ENCODE measurements around the gene TMIGD3.
"Not testable (repeated sequence)": the region's sequence is repeated elsewhere in the genome, so short reads cannot be mapped to it uniquely, and the experiment has no call there.

The TMIGD3 gene

DNA sequence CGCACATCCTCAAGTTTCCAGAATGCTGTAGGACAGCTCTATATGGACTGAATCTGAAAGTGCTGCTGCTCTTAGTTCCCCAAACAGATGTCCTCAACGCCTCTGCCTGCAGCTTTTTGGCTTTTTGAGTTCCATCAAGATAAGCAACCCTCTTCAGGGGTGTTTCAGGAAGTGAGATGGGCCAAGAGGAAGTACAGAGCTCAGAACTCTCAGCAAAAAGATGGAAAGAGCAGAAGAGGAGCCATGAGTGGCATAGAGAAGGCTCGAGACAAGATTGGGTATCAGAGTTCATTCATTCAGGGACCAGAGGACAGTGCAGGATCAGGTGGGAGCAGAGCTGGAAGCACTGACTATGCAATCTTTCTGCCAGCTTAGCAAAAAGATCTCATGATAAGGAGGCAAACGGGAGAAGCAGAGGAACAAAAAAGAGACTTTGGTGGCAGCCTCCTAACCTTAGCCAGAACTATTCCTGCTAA lies at the start of gene TMIGD3, which contains the start of gene ADORA3:
TMIGD3 (minus strand) TSS at position 49 of the 476 bp plus-strand sequence. CDS start 279 bp downstream, outside the sequence.
ADORA3 (minus strand) TSS at position 49 of the 476 bp plus-strand sequence. CDS start 279 bp downstream, outside the sequence.
- DNase-seq: no peak

DNA sequence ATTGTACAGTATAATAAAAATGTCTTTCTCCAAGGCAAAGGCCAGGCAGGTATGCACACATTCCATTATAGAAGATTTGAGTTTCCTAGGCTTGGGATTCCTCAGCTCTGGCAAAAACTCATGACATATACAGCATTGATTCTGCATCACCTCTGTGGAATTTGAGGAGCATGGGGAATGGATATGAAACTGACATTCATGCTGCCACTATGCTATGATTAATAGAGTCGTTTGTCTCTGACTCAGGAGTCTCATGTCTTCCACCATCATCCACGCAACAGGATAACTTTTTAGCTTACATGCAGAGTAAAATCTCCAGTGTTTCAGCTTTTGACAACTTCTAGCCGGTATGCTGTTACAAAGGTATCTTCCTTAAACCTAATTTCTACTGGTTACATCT lies 49.8 kb upstream of the TMIGD3 start:
- DNase-seq: no peak

DNA sequence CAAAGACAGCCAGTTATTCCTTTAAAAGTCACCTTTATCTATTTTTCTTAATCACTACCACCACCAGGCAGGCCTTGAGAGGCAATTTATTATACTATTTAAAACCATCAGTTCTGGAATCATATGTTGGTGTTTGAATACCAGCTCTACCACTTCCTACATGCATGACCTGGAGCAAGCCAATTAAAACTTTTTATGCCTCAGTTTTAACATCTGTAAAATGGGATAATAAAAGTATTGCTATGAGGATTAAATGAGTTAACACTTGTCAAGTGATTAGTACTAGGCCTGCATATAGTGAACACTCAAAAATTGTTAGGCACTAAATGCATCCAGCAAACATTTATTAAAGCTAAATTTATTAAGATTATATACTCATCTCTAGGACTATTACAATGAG lies 49.2 kb upstream of the TMIGD3 start:
- DNase-seq: no peak

DNA sequence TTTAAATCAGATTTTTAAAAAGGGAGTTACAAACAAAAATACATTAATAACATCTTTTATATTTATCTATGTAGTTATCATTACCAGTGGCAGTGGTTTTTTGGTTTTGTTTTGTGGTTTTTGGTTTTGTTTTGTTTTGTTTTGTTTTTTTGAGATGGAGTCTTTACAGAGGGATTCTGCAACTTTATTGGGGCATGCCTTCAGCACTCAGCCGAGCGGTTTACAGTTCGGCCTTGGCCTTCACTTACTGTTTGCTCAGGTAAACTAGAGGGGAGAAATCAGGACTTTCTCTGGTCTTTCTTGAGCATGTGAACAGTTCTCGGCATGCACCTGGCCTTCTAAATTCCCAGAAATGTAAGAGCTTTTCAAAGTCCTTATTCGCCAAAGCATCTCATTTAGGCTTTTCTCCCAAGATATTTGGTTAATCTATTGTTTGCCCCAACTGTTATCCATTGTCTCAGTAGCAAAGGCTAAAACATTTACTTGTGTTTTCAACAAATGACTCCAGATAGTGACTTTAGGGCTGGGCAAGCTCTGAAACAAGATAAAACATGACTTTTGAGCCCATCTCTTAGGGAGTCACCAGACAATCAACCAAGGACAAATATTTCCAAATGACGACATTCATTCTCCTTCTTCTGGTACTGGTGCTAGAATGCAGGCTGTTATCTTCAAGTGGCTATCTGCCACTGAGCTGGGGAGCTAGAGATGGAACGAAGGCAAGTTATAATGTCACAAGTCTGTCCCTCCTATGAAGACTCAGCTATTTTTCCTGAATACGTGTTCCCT lies 48.4 kb upstream of the TMIGD3 start:
- no peak for DNase-seq

DNA sequence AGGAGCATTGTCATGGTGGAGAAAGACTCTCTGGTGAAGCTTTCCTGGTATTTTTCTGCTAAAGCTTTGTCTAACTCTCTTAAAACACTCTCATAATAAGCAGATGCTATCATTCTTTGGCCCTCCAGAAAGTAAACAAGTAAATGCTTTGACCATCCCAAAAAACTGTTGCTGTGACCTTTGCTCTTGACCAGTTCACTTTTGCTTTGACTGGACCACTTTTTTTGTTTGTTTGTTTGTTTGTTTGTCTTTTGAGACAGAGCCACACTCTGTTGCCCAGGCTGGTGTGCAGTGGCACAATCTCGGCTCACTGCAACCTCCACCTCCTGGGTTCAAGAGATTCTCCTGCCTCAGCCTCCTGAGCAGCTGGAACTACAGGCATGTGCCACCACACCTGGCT lies 44.4 kb upstream of the TMIGD3 start:
- not testable (repeated sequence) for DNase-seq

DNA sequence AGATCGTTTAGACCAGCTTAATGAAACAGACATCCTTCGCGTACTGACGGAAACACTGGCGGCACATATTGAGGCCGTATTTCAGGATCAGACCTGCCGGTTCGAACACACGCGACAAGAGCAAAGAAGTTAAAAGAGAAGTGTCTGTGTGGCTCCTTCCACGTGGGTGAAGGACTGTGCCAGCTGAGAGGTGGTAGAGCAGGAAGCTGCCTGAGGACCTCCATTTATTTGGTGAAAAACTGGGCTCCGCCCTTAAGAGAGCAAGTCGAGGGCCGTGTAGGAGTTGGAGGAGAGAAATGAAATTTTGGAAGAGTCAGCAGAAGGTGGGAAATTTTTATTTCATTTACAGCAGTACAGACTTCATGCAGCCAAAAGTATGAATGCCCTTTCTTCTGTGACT lies 38.8 kb upstream of the TMIGD3 start:
- DNase-seq: no peak

DNA sequence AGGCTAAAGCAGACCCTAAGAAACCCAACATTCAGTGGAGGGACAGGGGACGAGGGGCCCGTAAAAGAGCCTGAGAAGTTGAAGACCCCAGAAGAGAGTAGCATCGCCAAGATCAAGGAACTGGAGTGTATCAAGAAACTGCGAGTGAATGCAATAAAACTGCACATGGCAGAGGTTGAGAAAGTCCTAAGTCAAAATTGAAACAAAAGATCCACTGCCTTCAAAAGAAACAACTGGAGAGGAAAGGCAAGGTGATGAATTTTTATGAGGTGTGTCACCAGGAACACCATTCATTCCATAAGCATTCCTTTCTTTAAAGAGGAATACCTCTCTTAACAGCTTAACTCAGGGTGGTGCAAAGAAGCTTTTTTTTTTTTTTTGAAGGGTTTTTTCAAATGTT lies 38.3 kb upstream of the TMIGD3 start:
- no peak for DNase-seq

DNA sequence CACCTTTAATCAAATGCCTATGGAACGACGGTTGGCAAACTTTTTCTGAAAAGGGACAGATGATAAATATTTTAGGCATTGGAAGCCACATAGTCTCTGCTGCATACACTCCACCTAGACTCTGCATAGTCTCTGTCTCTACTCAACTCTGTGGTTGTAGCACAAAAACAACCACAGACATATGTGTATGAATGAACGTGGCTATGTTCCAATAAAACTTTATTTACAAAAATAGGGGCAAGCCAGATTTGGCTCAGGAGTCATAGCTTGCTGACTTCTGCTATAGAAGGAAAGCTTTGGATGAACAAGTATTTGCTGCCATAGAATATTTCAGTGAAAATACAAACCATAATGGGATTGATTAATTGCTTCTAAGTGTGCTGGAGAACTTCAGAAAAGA lies 37.5 kb upstream of the TMIGD3 start:
- DNase-seq: no peak

DNA sequence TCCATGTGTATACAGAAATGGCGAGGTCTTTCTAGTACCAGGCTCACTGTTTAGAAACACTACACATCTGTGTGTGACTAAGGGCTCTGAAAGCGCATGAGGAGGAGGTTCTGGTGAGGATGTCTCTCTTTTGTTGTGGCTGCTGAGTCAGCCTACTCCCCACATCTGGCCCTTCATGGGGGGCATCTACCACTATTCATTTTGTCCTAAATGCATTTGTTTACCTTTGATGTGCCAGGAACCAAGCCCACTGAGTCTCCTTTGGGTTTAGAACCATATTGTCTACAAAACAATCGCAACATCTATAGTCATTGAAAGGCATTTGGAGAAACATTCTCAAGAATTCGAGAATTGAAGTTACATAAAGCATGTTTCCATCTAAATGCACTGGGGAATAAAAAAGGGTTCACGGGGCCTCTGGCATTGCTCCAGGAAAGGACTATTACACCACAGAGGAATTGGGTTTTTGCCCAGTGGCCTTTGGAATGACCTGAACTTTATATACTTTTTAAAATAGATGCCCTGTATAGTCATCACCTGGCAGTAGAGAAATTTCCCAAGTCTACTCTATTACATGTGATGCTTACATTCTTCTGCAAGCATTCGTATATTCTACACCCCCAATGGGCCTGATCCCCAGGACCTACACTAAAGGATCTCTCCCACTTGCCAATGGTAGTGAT lies 35.1 kb upstream of the TMIGD3 start:
- DNase-seq: no peak

DNA sequence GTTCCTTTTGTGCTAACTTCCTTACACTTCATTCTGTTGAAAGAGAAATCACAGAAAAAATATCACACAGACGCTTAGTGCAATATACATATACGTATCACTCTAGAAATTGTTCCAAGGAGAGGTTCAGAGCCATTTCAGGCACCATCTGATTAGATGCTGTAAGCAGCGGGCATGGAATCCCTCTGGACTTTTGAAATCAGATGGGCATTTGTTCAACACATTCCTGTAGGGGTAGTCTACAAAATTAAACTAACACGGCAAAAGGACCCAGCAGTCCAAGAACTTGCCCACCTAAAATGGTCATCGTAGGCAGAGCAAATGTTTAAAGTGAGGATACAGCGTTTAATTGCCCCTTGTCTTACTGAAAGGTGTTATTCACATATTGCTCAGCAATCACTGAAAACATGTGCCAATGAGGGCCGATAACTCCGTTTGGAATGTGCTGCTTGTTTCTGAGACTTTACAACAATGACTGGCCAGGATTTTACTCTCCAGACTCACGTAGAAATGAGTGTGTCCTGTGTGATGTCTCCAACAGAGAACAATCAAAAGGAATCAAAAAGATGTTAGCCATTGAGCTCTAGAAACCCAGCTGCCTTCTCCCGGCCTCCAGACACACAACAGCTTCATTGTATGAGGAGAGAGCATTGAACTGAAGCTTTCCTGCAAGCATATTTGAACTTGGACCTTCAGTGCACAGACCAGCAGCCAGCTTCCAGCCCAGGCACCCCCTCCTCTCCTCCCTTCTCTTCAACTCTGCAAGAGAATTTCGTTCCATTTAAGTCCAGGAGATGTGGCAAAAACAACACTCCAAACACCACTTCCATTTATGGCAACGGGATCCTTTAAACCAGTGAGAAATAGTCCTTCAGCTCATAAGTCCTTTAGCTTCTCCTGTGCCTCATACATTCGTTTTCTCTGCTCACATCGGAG lies 32.1 kb upstream of the TMIGD3 start:
- DNase-seq: no peak

DNA sequence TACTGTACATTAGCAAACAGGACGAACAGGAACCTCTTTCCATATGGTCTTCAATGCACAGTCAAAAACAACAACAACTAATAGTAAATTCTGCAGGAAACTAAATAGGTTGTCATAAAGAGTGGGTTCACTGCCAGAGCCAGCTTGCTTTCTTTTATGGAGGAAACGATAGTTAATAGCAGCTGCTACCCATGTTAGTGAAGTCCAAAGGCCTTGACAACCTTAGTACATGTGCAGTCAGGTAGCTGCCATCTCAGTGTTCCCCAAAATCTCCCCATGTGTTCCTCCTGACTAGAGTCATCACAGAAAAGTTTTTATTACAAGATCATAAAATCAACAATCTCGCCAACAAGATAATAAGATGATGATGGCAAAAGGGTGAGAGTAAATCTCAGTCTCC lies 16.6 kb upstream of the TMIGD3 start:
- no peak for DNase-seq

DNA sequence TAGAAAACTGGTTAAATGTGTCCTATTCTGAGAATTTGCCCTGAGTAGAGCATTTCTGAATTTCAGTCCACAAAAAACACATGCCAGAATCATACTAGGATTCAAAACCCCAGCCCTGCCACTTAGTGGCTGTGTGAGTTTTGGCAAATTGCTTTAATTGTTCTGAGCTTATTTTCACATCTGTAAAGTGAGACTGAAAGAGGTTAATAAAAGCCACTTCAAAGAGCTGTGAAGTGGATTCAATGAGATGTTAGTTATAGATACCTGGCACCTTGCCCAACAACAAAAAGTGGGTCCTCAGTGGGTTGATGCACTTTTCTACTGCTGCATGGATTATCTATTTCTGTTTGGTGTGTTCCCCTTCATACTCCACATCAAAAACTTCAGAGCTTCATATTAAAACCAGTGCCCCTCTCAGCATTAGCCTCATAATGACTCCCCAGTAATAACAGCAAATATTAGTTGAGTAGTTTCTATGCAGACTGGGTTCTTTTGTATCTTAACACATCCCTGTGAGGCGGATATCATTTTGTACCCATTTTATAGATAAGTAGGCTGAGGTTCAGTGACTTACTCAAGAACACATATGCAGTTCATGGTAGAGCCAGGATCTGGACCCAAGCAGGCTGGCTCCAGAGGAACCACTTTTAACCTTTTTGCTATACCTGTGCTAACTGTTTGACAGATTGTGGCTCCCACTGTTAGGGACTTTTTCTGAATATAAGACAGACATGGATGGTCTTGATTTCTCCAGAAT lies 14.2 kb upstream of the TMIGD3 start:
- peak; percentile 71 for DNase-seq

DNA sequence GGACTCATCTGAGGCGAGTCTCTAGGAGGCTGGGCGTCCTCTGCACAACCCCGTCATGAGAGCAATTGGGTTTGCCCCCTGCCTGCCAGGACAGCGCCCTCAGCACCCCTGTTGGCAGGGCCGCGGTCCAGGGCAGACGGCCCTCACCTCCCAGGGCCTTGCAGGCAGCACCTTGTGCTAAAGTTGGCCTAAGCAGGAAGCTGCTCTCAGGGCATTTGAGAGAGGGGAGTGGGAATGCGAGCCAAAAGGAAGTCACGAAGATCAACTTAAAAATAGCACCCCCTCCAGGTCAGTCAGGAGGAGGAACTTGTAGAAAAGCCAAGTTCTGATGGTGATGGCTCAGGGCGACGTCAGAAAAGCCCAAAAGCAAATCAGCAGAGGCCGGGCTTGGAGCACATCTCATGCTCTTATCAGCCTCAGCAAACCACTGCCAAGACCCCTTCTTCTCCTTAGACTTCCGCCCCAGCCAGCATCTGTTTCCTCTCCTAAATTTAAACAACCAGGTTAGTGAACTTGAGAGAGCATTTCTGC lies 12.6 kb upstream of the TMIGD3 start:
- DNase-seq: no peak

DNA sequence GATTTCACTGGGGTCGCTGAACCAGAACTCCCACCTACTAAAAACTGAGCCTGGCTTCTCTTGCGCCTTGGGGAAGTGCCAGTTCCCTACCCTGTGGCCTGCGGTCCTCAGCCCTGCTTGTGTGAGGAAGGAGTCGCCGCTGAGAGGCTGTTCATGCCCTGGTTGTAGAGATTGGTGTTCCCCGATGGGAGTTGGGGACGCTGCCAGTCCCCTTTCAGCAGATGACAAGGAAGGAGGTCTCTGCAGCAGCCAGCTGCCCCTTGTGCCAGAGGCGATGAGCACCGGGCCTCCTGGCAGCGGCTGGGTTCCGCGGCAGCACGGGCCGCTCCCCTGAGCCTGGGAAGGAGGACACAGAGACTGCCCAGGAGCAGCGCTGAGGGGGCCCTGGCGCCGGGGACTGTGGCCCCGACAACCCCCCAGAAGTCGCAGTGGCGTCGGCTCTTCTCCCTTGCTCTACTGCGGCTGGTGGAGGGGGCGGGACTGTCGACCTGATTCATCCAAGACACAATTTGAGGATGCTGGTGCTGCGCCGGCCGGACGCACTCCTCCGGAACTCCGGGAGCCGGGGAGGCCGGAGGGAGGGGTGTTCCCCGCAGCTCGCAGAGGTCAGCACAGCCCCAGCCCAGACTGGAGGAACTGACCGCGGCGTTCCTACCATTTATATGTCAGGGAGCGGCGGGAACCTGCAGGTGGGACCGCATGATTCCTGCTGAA lies 12.0 kb upstream of the TMIGD3 start:
- DNase-seq: no peak

DNA sequence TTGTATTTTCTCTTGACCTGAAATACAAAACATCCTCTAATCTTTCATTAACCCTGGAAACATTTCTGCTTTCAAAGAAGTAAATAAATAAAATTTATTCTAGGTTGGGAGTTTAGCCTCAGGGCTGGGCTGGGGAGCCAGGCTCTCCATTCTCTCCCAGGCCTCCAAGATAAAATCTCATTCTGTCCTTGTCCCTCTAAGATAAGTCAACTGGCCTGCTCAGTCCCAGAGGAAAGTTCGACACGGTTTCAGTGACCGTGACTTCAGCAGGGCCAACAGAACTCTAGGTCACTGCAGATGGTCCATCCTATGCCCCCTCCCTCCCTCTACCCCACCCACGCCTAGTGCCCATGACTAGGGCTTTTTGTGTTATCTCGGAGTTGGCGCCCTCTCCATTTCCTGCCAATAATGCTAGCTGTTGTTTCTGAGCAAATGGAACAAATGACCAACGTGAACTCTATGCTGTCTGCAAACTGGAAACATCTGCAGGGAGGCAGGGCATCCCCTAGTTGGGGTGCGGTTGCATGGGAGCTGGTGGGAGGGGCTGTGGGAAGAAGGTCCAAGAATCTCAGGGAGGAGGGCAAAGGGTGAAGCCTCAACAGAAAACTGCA lies 10.1 kb upstream of the TMIGD3 start:
- no peak for DNase-seq

DNA sequence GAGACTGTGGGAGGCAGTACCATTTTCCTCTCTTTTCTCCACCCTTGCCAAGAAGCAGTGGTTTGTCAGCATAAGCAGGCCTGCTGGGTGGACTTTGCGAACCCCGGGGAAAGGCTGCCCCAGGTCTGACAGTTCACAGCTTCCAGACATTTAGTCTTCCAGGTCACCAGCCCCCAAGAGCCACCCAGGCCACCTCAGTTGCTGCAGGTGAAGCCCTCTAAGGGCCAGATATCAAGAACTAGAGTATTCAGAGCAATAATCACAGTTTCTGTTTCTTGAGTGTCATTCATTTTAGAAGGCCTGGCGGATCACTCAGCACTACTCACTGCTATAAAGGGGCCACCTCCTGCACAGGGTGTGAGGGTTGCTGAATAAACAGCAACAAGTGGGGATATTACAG lies 9.5 kb upstream of the TMIGD3 start:
- no peak for DNase-seq

DNA sequence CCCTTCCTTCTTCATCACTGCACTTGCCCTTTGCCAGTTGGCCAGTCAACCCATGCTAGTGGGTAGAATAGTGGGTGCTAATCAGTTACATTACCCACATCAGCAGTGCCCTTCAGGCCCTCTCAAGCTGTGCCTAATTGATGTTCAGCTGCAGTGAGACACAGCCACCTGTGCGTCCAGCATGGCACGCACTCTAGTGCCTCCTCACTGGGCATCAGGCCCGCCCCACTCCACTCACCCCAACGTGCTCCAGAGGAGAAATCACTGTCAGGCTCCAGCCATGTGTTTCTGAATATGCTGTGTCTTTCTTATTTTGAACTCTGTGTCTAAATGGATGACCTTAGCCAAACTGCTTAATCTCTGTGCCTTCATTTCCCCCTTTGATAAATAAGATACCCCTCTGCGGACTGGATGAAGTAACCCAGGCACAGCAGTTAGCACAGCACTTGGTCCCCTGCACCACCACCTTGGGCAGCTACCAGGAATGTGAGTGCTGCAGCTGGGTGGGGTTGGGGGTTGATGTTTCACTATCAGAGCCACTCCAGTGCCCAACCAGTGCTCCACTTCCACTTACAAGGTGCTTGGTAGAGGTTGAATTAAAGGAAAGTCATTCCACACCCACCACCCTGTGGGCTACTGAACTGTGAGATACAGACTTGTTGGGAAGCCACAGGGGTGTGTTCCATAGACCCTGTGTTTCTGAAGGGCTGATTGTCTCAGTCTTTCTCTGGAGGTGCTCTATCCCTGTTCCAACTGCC lies 8.9 kb upstream of the TMIGD3 start:
- DNase-seq: no peak

DNA sequence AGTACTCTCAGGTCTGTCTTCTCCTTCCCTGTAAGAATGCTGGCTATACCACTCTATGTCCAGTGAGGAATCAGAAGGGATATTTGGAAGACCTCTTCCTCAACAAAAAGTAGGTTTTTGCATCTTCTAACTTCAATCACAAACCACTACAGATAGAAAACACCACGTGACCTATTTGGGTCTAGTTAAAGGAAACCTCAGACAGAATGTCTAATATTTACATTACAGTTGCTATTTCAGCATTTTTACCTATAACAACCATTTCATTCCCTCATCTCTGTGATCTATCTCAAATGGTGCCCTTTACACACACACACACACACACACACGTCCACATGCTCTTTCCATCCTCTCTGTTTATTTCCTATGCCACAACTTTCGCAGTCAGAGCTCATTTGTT lies 7.9 kb upstream of the TMIGD3 start:
- DNase-seq: no peak

DNA sequence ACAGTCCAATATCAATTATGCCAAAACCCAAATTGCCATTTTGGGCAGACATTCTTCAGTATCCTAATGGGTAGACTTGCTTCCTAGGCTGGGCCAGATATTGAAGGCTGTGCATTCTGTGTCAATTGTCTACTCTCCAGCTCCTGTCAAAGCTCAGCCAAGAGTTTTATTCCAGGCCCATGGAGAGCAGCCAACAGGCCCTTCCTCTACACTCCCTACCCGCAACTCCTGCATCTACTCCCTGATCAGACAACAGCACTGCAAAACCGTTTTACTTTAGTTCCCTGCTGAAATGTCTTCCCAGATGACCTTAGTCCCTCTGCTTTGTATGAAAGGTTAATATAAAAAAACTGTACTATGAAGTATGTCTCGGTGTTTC lies 6.6 kb upstream of the TMIGD3 start:
- no peak for DNase-seq
